Globus pallidus (tissue), 1 donor: ENCODE measurements around the gene CCBE1.
"Not testable (repeated sequence)": the region's sequence is repeated elsewhere in the genome, so short reads cannot be mapped to it uniquely, and the experiment has no call there.

Source experiments
- DNase-seq: peaks from one replicate; pipeline ENCODE4 v3.0.0-alpha.2; 2015; ENCODE audit warnings: low spot score

The CCBE1 gene

DNA sequence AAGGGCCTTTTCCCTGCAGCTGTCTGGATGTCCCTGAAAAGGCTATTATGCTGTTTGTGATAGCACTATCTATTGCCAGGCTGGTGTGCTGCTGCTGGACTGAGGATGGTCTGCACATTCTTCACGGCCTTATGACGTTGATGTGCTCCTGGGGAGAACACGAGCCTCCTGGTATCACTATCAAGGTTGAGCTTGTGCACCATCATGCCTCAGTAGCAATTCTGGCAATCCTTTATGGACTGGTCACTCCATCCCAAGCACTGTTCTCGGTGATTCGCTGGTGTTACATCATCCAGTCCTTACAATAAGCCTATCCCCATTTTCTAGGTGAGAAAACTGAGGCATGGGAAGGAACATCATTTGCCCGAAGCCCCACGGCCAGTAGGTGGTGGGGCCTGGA, 18.2 kb upstream of the CCBE1 start:
- DNase-seq: no peak

DNA sequence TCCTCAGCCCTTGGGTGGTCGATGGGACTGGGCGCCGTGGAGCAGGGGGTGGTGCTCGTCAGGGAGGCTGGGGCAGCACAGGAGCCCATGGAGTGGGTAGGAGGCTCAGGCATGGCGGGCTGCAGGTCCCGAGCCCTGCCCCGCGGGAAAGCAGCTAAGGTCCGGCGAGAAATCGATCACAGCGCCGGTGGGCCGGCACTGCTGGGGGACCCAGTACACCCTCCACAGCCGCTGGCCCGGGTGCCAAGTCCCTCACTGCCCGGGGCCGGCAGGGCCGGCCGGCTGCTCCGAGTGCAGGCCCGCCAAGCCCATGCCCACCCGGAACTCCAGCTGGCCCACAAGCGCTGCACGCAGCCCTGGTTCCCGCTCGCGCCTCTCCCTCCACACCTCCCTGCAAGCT, 16.9 kb upstream of the CCBE1 start:
- not testable (repeated sequence) for DNase-seq

DNA sequence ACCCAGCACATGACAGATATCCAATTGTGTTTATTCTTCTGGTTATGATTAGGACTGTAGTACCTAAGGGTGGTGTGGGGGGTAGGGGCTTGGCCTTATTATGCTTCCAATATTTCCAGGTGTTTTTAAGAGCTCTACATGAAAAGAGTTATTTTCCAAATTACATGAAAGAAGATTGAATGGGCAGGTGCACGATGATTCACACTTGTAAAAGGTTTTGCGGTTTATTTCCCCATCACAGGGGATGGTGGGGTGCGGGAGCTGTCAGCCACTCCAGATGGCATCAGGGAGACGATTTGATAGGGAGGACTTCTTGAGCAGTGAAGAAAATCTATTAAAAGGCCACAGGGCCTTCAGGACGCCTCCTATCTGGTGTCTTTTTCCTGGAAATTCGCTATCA, 15.1 kb upstream of the CCBE1 start:
- DNase-seq: no peak

DNA sequence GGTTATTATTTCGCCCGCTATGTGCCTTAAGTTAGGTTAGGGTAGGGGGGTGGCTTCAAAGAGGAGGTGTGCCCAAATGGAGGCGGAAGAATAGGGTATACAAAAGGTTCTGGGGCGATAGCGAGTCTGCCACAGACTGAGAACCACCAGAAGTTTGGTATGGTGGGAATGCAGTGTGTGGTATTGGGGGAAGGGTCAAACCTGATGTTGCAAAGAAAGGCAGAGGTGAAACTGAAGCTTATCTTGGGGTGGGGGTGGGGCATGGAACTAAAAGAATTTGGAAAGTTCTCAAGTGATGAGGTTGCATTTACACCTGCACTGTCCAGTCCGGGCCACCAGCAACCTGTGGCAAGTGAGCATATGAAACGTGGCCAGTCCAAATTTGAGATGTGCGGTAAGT, 11.8 kb upstream of the CCBE1 start:
- DNase-seq: no peak

DNA sequence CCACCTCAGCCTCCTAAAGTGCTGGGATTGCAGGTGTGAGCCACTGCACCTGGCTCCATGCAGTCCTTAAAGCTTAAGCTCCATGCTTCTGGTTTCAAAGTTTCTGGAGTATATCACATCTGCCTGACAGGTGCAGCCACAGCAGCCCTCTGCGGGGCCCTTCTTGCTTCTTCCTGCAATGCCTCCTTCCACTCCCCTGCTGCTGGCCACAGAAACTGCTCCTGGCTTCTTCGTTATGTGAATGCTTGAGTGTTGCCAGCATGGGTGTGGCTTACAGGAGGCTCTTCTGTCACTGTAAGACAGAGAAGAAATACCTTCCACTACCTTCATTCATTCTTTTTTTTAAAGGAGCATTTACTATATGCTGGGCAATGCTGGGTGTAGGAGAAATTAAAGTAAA, 10.1 kb upstream of the CCBE1 start:
- DNase-seq: no peak

DNA sequence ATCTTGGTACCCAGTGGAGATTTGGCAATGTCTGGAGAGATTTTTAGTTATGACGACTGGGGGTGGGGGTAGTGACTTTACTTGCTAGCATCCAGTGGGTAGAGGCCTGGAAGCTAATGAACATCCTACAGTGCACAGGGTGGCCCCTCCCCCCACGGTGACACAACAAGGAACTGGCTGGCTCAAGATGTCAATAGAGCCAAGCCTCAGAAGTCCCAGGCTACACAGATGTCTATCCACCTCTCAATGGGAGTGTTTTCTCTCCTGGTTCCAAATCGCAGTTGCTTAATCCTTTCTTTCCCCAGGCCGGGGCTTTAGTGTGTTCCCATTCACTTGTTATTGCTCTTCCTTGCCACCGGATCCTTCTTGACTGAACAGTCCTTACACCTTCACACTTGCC, 9.3 kb upstream of the CCBE1 start:
- no peak for DNase-seq

DNA sequence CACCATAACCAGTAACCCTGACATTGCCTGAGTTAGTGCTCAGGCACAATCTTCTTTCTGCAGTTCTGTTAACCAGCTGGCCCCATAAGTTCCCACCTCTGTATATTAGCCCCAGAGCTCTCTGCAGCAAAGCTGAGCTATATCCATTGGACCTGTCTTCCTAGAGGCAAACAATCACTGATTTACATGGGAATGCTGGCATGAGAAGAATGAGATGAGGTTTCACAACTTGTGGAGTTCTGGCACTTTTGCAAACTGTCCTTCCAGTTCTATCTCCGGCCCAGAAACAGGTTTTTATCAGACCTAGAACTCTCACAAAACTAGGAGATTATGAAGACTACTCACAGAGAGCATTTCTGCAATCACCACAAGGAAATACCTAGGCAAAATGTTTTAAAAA, 7.9 kb upstream of the CCBE1 start:
- DNase-seq: no peak

DNA sequence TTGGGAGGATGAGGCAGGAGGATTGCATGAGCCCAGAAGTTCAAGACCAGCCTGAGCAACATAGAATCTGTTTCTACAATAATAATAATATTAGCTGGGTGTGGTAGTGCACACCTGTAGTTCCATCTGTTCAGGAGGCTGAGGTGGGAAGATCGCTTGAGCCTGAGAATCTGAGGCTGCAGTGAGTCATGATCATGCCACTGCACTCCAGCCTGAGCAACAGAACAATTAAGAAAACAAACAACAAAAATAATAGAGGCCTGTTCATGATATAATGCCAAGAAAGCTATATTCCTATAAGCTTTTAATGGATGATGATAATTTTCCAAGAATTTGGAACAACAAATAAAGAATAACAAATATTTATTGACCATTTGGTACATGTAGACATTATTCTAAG, 6.9 kb upstream of the CCBE1 start:
- DNase-seq: no peak

DNA sequence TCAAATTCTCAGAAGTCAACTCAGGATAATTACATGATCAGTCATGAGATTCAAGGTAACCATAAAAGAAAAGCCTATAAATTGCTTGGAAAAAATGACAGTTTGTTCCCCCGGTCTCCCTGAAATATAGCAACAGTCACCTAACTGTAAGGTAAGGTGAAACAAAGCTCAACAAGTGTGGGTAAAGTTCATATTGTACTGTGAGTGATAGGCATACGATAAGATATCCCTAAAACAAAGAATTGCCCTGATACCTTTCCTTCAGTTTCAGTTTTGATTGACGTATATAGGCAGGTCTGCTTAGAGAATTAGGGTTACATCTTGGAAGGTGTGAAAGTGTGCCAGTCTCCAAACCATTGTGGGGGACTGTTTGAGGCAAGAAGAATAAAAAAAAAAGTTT, 4.0 kb upstream of the CCBE1 start:
- no peak for DNase-seq

DNA sequence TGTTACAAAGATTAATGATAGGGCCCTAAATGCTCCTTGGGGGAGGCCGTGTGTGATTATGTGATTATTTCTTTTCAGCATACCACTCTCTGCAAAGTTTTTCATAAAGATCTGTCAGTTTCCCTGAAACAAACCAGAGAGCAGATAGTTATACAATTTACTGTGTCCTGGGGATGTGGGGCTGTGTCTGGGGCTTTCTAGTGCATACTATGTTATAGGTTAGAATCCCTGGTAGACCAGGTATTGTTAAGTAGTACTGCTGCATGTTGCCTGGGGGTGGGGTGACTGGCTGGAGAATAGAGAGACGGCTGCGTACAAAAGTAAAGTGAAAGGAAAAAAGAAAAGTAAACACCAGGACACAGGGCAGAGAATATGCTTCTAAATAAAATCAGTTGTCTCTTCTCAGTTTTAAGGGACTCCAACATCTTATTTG, 3.3 kb upstream of the CCBE1 start:
- no peak for DNase-seq

DNA sequence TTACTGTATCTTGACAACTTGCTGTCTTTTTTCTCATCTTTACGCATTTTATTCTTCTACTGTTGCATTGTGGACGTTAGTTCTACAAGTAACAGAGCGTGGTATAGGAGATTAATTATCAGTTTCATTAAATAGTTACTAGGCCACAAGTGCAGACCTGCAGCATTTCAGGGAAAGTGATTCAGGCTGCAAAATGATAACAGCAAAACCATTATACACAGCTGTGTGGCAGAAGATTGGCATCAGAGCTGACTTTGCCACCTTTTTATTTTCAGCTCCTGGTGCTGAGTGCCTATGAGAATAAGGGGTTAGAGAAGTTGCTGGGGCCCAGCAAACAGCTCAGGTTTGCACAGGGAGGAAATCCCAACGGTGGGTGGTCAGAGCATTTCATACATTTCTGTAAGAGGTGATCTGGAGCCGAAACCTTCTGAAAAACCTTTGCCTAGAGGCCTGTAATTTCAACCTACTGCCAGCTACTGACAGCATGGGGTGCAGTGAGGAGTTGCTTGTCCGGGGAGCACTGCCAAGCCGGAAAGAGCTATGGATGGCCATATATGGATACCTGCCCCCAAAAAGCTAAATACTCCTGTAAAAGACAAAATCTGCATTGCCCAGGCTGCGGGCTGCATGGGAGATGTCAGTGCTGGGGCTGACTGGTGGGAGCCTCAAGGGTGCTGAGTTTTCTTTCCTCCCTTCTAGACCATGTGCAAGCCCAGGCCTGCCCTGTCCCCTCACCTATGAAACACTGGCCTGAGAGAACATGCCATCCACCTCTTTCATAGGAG, 2.7 kb upstream of the CCBE1 start:
- no peak for DNase-seq

DNA sequence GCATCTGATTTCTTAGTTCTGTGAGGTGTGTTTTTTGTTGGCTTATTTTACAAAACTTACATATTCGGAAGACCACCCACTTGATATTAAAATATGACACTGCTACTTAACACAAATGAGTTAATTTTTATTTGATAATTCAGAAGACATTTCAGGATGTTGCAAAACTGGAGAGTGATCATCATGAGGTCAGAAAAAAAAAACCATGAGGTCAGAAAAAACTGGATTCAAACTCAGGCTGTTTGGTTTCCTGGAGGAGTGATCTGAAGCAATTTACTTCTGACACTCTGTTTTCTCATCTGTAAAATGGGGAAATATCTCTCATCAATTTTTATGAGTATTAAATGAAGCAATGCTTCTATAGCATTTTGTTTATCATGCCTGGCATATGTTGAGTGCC, 1.8 kb upstream of the CCBE1 start:
- DNase-seq: no peak

DNA sequence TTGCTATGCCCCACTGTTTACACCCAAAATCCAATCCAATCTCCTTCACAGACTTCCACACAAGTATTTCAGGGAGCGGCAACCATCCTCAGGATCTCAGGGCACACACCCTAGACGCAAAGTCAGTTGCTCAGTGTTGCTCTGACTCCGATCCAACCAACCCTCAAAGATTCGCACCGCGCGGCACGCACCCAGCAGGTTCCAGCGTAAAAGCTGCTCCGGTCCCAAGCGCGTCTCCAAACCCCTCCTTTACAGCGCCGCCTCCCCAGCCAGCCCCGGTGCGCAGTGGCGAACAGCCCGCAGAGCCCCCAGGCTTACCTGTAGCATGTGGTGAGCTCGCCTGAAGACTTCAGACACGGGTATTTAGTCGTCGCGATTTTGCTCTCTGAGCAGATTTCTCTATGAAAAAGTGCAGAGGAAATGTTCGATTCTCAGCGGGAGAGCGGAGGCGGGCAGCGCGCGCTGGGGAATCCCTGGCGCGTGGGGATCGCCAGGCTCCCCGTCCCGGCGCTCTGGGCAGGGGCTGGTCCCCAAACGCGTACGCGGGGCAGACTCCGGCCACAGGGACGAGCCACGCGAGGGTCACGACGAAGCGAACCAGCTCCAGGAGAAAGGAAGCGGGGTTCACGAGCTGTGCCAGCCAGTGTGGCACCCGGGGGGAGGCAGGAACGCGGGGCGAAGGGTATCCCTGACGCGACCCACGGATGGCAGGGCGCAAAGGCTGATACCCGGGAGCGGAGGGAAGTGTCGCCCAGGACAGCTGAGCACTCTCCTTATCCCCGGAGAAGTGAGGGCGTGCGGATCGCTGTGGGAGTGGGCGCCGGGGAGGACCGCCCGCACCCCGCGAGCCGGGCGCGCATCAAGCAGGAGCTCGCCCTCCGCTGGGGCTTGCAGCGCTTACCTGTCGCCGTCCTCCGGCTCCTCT, 650 bp downstream of the CCBE1 start:
- DNase-seq: no peak

DNA sequence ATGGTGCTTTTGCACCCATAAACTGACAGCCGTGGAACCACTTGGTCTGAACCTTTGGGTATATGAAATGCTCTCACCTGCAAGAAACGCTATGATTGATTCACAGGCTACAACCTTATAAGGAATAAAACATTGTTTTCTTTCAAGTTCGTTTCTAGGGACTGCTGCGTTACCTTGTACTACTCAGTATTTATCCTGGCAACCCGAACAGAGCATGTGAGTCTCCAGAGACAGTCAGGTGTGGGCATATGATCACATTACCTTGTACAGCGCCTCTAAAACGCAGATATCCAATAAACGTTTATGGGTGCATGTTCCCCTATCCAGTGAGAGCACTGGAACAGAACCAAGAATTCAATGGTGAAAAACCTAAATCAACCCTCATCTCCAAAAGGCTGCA, 1.7 kb downstream of the CCBE1 start:
- no peak for DNase-seq

DNA sequence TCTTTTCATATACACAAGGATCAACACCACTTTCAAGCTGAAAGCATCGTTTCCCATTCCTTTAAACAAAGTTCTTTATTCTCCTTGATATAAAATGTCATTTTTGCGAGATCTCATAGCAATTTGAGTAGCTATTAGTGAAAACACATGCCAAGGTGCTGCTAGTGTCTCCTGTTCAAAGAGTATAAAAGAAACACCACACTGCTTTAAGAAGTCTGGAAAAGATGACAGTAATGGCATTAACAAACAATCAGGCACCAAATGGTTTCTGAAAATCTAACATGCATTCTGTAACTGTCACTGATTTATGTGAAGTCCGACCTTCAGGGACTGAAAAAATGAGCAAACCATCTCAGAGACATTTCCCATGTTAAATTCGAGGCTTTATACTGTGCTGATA, 2.4 kb downstream of the CCBE1 start:
- no peak for DNase-seq

DNA sequence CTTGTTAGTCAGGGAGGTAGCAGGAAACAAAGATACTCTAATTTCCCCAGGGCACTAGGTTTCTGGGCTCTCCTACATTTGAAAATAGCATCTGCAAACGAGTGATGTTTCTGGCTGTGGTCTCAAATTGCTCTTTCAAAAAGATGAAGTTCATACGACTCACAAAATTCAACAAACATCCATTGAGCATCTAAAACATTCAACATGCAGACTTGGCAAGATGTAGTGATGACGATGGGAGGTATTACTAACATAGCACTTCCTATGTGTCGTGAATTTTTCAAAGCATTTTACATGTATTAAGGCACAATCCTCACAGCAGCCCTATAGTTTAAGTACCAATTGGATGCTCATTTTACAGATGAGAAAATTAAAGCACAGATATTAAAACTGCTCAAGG, 5.2 kb downstream of the CCBE1 start:
- DNase-seq: no peak

DNA sequence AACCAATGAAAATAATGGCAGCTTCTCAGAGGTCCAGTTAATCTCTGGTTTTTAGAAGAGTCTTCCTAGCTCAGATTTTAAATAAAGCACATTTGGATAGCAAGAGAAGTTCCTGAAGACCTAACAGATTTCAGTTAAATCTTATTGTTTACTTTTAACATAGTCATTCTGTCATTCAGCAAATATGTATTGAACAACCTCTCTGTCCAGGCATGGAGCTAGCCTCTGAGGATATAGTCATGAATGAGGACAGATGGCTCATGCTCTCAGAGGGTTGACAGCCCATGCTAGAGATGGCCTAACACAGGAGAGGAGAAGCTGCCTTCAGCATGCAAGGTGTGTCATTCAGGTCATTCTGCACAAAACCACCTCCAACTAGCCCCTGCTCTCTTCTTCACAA, 6.2 kb downstream of the CCBE1 start:
- no peak for DNase-seq

DNA sequence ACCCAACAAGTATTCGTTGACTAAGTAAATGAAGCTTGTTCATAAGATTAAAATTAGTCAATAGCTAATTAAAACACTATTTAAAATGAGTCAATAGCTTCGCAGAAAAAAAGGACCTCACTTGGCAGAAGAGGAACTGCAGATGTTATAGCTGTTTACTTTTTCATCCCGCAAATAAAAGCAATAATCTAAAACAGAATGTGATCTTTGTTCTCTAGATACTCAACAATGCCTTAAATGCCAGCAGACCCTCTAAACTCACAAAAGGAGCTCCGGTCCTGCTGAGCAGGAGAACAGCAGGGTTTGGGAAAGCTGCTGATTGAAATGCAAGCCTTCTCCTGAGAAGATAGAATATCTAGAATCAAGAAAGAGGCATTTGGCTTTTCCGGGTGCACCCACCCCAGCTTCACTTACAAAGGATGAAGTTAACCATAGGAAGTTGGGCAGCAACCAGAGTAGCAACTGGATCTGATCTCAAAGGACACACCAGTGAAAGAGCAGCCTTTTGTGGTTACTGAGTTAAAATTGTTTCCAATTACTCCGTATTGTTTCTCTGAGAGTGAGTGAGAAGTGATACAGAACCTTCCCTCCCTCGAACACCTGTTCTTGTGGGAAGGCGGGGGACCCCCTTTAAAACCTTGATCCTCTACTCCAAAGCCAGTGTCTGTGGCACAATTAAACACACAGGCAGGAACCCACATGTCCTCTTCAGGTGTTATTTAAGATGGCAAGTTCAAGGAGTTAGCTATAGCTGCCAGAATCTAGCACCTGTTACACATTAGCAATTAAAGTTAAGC, 6.8 kb downstream of the CCBE1 start:
- no peak for DNase-seq

DNA sequence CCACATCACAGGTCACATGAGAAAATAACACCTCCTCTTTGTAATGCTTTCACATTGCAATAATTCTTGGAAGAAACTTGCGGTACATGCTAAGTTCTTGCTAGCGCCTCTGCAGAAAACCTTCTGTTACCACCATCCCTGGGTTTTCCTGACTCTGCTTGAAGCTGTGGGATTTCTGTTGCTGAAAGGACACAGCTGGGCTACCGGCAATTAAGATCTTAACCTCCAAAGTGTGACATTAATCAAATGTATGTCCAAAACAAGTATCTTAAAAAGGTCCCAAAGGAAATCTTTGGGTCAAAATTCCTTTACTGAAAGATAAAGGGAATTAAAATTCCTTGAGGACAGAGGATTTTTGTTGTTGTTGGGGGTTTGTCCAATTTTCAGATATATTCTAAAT, 7.5 kb downstream of the CCBE1 start:
- no peak for DNase-seq

DNA sequence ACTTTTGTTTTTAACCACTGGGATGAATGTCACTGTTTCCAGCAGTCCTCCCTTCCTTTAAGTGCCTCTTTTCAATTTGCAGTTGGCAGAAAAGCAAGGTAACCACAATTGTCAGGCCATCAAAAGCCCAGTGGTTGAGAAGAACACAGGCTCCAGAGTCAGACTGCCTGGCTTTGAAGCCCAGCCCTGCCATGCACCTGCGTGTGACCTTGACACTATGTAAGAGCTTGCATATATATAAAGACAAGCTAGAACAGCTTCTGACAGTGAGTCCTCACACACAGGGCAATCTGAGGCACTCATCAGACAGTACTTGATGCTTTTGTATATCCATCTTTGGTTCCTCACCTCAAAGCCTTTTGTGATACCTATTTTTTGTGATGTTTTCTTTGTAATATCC, 11.0 kb downstream of the CCBE1 start:
- DNase-seq: no peak

DNA sequence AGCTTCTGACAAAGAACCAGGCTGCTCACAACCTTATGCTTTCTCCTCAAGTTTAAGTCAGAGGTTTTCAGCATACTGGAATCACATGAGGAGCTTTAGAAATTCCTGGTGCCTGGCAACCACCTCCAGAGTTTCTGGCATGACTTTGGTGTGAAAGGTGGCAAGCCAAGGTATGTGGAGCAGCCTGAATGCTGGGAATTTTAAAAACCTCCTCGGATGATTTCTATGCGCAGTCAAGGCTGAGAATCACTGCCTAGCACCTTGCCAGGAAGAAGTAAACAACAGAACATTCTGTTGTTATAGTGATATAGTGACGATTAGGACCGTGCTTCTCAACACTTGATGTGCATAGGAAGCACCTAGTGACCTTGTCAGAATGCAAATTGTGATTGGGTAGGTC, 11.7 kb downstream of the CCBE1 start:
- DNase-seq: no peak

DNA sequence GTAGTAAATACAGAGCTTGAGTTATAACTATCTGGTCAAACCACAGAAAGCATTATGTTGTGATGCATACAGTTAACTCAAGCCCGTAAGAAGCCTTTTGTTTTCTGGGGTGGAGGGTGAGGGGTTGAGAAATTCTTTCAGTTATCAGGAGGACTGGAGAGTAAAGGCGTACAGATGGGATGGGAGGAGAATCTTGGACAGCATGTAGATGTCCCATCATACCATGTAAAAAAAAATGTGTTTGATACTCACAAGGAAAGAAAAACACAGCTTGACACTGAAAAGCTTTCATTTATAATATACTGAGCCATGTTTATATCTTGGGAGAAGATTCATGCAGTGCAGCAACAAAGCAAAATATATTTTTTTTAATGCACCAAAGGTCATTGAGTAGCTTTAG, 12.4 kb downstream of the CCBE1 start:
- no peak for DNase-seq
